OCI-LY3 (cell line): ENCODE measurements around the gene XRCC2.

Experiments used
- H2AFZ ChIP-seq: fragments of 200-600, 300-600 bp; shearing (Covaris generic); 2 replicates; pipeline ENCODE4 v1.6.0; 2014; ENCODE audit warnings: antibody characterized with exemption, low read depth, low read length
- H3K27ac ChIP-seq: fragments of 200-600, 300-600 bp; sonication (generic); 2 replicates; pipeline ENCODE4 v1.5.1; 2014; ENCODE audit warnings: mild to moderate bottlenecking, low read length, moderate library complexity, mixed read lengths
- H3K27me3 ChIP-seq: fragments of 200-600, 300-600 bp; sonication (generic); 2 replicates; pipeline ENCODE4 v1.6.1; 2014; ENCODE audit warnings: low read depth, low read length, mixed read lengths
- H3K36me3 ChIP-seq: fragments of 200-600, 300-600 bp; sonication (generic); replicated peaks from 2 replicates; pipeline ENCODE3; 2014; ENCODE audit warnings: low read depth, low read length, mixed read lengths
- H3K4me1 ChIP-seq: fragments of 300-600, 200-600 bp; sonication (generic); 2 replicates; pipeline ENCODE4 v1.6.1; 2014; ENCODE audit warnings: low read length, mixed read lengths
- H3K4me2 ChIP-seq: fragments of 200-600, 300-600 bp; sonication (generic); 2 replicates; pipeline ENCODE4 v1.6.1; 2014; ENCODE audit warnings: low read length, mixed read lengths
- H3K4me3 ChIP-seq: fragments of 300-600, 200-600 bp; sonication (generic); 2 replicates; pipeline ENCODE4 v1.5.1; 2014; ENCODE audit warnings: antibody characterized with exemption, mild to moderate bottlenecking, low read length, moderate library complexity
- H3K79me2 ChIP-seq: fragments of 300-600, 200-600 bp; shearing (Covaris generic); 2 replicates; pipeline ENCODE4 v1.6.1; 2014; ENCODE audit warnings: mild to moderate bottlenecking, low read length, mixed read lengths
- H3K9ac ChIP-seq: fragments of 300-600, 200-600 bp; shearing (Covaris generic); 2 replicates; pipeline ENCODE4 v1.6.0; 2014; ENCODE audit warnings: mild to moderate bottlenecking, low read length, moderate library complexity
- H3K9me3 ChIP-seq: fragments of 200-600, 300-600 bp; shearing (Covaris generic); 2 replicates; pipeline ENCODE4 v1.6.1; 2014; ENCODE audit warnings: low read length, mixed read lengths; ENCODE audit not compliant: insufficient read depth
- H4K20me1 ChIP-seq: fragments of 200-600, 300-600 bp; sonication (generic); 2 replicates; pipeline ENCODE4 v1.6.1; 2016; ENCODE audit warnings: low read length, mixed read lengths; ENCODE audit not compliant: insufficient read depth
- EZH2phosphoT487 ChIP-seq: fragments of 200-600 bp; shearing (Covaris generic); IDR thresholded peaks from 2 replicates; pipeline ENCODE4 v1.6.1; 2018; ENCODE audit warnings: antibody characterized with exemption, mixed run types, low read depth
- TF ChIP-seq, protein P1 (sequence below): fragments of 200-600, 300-600 bp; sonication (generic); IDR thresholded peaks from 2 replicates; pipeline ENCODE4 v1.5.1; 2014; ENCODE audit warnings: antibody characterized with exemption, low read length, low read depth

Gene XRCC2

DNA sequence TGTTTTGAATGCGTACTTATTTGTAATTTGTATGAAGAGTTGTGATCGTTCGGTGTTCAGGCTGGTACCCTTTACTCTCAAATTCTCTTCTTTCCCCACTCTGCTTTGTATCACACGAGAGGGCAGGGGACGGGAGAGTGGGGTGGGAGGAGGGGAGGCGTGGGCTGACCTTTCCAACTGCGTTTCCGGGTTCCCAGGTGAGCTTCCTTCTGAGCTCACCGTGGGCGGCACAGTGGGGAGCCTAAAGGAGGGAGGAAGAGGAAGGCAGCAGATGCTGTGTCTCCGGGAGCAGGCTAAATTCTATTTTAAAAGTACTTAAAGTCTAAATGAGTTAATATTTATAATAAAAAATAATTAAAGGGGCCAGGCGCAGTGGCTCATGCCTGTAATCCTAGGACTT lies 7.4 kb upstream of the XRCC2 start:
- TF ChIP-seq, protein P1, sequence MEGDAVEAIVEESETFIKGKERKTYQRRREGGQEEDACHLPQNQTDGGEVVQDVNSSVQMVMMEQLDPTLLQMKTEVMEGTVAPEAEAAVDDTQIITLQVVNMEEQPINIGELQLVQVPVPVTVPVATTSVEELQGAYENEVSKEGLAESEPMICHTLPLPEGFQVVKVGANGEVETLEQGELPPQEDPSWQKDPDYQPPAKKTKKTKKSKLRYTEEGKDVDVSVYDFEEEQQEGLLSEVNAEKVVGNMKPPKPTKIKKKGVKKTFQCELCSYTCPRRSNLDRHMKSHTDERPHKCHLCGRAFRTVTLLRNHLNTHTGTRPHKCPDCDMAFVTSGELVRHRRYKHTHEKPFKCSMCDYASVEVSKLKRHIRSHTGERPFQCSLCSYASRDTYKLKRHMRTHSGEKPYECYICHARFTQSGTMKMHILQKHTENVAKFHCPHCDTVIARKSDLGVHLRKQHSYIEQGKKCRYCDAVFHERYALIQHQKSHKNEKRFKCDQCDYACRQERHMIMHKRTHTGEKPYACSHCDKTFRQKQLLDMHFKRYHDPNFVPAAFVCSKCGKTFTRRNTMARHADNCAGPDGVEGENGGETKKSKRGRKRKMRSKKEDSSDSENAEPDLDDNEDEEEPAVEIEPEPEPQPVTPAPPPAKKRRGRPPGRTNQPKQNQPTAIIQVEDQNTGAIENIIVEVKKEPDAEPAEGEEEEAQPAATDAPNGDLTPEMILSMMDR: no peak
- no peak for TF ChIP-seq EZH2phosphoT487
- Histone ChIP-seq H3K27ac (no peak overlapping the region), H3K4me1 (peaks cover 3% of the 10 kb centered on the region; the same call in 1 of the 2 replicates), H3K9me3 (no peaks in the 10 kb centered on the region), H3K4me2 (no peak overlapping the region), H3K79me2 (no peaks in the 10 kb centered on the region), H3K4me3 (no peak overlapping the region), H3K27me3 (no peaks in the 10 kb centered on the region), H3K9ac (no peak overlapping the region), H4K20me1 (no peaks in the 10 kb centered on the region), H2AFZ (no peak overlapping the region), H3K36me3 (no peaks in the 10 kb centered on the region)

DNA sequence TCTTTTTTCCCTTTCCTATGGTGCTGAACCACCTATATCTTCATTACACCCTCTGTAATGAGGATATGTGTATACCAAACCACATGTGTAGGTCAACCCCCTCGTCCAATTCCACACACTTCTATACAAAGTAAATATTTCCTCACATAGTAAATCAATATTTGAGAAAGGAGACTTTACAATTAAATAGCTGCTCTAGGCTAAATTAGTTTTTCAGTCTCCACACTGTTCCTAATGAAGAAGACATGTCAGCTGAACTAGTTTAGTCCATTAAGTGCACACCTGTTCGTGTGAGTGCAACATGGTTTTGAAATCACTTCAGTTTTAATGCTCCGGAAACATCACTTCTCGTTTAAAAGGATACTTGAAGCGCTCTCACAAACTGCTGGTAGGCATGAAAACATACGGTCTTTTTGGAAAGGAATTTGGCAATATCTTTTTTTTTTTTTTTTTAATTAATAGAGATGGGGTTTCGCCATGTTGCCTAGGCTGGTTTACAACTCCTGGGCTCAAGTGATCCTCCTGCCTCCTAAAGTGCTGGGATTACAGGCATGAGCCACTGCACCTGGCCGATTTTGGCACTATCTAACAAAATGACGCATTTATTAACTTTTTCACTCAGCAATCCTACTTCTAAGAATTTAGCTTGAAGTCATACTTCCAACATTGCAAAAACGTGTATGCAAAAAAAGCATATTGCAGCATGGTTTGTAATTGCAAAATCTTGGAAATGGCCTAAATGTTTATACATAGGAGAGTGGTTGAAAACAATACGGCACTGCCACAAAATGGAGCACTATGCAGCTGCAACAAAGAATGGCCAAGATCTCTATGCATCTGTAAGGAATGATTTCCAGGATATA lies 2.1 kb upstream of the XRCC2 start:
- Histone ChIP-seq H3K36me3 (peaks cover 5% of the 10 kb centered on the region), H3K27me3 (no peaks in the 10 kb centered on the region), H3K4me1 (peaks cover 3% of the 10 kb centered on the region; the same call in 1 of the 2 replicates), H3K9me3 (no peaks in the 10 kb centered on the region), H2AFZ (no peak overlapping the region; the same call in 1 of the 2 replicates), H3K79me2 (peaks cover 28% of the 10 kb centered on the region), H3K4me3 (no peak overlapping the region), H3K27ac (no peak overlapping the region), H3K9ac (no peak overlapping the region), H3K4me2 (no peak overlapping the region), H4K20me1 (0 out of 2 replicates have a peak, but pooled peaks cover 8% of the 10 kb centered on the region)
- TF ChIP-seq EZH2phosphoT487: no peak
- TF ChIP-seq, protein P1: no peak

DNA sequence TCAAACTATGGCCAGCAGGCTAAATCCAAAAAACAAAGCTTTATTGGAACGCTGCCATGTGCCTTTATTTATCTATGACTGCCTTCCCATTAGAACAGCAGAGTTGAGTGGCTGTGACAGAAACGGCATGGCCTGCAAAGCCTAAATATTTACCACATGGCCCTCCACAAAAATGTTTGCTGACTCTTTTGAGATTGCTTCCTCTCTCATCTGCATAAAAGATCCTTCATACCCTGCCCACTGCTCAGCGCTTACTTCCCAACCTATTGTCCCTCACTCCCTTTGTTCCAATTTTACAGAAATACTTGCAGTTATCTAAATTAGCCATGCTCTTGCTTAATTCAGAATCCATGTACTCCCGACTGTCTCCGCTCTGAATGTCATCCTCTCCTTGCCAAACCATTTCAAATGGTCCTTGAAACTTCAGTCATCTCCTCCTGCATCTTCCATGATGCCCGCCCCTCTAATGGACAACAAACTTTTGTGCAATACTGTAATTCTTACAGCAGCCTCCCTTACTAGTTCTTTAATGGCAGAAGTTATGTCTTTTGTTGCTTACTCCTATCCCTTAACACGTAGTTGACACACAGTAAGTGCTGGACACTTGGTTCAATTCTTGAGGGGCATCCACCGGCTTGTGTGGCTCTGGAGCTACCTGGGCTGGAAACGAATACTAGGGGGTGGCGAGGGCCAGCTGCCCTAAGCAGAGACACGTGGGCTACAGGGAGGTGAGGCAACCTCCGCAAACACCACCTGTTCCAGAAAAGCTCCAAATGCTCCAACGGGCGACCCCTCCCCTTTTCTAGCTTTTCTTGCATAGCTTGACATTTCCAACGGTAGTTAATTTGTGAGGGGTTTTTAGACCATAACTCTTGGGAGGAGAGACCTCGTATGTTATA lies 832 bp downstream of the XRCC2 start:
- Histone ChIP-seq H3K9me3 (no peaks in the 10 kb centered on the region), H3K27me3 (no peaks in the 10 kb centered on the region), H3K4me3 (peak overlapping the region; percentile 93), H3K9ac (peak overlapping the region; percentile 89), H4K20me1 (peaks cover 25% of the 10 kb centered on the region), H2AFZ (no peak overlapping the region), H3K27ac (peak overlapping the region; percentile 51), H3K79me2 (peaks cover 57% of the 10 kb centered on the region), H3K4me1 (peaks cover 9% of the 10 kb centered on the region; the same call in 1 of the 2 replicates), H3K36me3 (peaks cover 12% of the 10 kb centered on the region), H3K4me2 (peak overlapping the region; percentile 99)
- TF ChIP-seq, protein P1: no peak
- no peak for TF ChIP-seq EZH2phosphoT487

DNA sequence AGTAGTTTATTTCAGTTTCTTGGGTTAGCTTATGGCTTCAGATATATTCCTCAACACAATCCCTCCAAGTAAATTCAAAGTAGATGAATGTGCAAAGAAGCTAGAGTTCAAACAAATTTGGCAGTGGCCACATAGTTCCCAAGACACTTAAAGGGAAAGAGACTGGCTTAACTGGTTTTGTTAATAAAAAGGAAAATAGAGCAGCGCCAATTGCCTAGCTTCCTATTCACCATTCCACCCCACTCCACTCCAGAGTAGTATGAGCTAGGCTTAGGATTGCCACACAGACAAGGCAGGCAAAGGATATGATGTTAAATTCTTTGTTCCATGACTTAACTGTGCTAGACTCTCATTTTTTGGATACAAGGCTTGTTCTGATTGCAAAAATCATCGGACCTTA lies 2.0 kb downstream of the XRCC2 start:
- Histone ChIP-seq H2AFZ (no peak overlapping the region), H3K27ac (no peak overlapping the region), H3K4me3 (no peak overlapping the region), H3K36me3 (peaks cover 17% of the 10 kb centered on the region), H3K27me3 (no peaks in the 10 kb centered on the region), H3K9ac (no peak overlapping the region), H3K9me3 (no peaks in the 10 kb centered on the region), H3K4me2 (no peak overlapping the region), H3K79me2 (peaks cover 69% of the 10 kb centered on the region), H4K20me1 (peaks cover 34% of the 10 kb centered on the region), H3K4me1 (peaks cover 9% of the 10 kb centered on the region; the same call in 1 of the 2 replicates)
- TF ChIP-seq, protein P1: no peak
- TF ChIP-seq EZH2phosphoT487: no peak
